HG02610 (cell line): Measurements from ENCODE around the gene TMEM209.
"Not testable (repeated sequence)": the region's sequence is repeated elsewhere in the genome, so short reads cannot be mapped to it uniquely, and the experiment has no call there.

Experiments used
- ATAC-seq: cut with Tn5 transposase; IDR thresholded peaks from one replicate; pipeline ENCODE4 v1.9.1; 2021; ENCODE audit warnings: mild to moderate bottlenecking, moderate library complexity; ENCODE audit not compliant: unreplicated experiment

TMEM209 gene

DNA sequence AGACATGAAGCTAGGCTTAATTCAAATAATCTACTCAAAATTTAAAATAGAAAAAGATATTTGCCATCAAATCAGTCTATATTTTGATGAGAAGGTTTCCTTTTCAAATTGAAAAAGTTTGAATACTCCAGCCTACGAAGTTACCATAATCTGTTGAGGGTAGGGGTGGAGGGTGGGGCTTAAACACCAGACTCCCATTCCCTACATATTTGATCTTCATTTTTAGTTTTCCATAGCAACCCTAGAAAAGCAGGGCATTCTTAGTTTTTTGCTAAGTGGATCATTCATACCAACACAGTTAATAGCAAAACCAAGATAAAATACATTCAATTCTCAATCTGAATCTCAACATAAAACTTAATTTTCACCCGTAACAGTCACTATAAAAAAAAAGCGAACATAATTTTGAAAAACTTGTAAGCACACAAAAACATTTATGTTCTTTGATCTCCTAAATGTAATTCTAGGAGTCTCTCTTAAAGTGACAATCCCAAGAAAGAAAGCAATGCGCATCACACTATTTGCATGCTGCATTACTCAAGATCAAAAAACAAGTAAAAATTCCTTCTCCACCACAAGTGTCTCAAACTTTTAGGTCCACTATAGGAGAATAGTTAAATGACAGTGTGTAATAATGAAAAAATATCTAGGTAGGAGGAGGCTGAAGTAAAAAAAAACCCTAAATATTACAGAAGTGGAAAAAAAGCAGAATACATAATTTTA, 30.8 kb downstream of the TMEM209 start:
- no peak for ATAC-seq

DNA sequence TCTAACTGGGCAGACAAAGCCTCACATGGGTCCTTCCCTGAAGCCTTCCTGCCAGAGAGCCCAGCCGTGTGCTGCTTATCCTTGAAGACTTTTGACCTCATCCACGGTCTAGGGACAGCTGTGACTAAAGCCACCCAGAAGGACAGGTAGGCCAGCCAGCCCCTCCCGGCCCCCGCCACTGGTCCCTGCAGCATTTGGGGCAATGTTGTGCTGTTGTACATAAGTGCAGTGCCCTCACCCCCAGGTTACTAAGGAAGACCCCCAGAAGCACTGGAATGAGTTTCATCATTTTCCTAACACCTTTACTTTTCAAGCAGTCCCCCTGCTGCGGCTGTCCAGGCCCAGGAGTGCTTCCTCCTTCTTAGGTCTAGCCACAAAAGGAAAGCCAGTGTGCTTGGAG, 43.0 kb downstream of the TMEM209 start:
- no peak for ATAC-seq

DNA sequence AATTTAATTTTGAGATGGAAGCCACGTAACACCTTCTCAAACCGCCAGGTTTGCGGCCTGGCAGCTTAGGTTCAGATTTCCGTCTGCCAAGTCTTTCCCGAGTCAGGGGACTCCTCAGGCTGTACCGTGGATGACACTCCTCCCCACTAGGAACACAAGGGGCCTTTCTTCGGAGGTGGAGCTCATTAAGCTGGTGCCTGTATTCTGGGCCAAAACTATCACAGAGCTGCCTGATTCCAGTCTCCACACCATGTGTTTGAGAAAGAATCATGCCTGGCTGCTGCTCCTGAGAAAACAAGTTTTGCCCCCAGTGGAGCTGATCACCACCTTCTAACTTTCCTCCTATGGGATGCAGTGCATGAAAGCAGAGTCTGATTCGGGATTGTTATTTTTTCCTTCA, 44.8 kb downstream of the TMEM209 start:
- ATAC-seq, result no peak

DNA sequence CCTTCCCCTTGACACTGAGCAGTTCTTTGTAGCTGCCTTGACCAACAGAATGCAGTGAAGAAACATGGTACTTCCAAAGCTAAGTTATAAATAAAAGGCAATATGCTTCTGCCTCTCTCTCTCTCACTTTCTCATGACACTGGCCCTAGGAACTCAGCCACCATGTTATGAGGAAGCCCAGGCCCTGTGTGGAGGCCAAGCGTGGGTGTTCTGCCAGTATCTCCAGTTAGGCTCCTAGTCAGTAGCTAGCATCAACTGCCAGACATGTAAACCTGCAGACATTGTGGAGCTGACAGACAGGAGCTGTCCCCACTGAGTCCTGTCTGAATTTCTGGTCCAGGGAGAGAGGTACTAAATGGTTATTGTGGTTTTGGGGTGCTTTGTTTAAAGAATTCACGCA, 45.2 kb downstream of the TMEM209 start:
- ATAC-seq, result no peak

DNA sequence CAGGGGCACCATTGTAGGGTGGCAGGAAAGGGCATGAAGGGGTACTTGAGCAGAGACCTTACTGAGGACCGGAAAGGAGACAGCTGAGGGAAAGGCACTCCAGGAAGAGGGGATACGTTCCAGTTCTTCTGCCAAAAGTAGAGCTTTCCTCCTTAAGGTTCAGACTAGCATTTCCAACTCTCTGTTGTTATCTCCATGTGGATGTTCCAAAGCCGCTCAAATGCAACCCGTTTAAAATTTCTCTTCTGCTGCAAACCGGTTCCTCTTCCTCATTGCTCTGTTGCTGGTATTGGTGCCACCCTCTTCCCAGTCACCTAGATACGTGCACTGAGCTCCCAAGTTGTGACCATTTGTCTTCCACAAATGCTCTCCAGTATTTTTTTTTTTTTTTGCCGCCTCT, 47.5 kb downstream of the TMEM209 start:
- ATAC-seq, result no peak

DNA sequence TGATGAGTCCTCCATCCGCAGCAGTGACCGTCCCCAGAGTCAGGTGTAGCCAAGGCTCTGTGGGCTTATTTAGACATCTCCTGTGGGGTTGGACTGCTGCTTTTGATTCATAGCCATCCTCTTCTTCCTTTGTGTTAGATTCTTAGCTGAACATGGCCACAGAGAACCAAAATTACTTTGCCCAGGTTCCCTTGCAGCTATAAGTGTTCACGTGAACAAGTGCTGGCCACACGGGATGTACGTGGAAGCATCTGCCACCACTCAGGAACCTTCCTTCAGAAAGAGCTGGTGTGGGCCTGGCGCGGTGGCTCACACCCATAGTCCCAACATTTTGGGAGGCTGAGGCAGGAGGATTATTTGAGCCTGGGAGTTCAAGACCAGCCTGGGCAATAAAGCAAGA, 49.1 kb downstream of the TMEM209 start:
- no peak for ATAC-seq

DNA sequence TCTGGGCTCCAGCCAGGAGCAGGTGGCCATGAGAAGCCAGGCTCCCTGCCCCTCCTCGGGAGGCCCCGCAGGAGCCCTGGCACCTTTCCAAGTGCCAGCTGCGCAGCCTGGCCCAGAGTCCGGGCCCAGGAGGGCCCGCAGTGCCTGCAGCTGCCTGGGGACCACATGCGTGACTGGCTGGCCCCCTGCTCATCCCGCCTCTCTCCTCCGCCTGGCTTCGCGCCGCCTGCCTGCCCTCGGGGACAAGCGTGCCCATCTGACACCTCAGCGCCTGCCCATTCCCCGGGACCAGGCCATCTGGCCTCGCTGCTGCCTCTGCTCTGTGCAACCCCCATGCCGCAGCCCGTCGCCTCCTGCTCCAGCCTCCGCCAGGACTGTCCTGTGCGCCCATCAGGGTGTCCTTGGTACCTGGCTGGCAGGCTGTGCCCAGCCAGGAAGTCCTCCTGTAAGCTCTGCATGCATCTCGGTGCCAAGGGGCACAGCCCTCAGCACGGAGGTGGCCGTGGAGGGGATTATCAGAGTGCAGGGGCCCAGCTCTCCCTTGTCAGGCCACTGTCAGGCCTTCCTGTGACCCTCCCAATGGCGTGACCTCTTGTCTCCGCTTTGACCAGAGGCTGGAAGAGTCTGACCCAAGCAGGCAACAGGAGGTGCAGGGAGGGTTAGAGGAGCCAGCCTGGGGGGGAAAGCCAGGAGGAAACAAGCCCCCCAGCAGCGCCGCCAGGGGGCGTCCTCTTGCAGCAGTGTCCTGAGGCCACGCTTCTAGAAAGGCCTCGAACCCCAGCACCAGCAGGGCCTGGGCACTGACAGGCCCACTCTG, 50.5 kb downstream of the TMEM209 start:
- ATAC-seq, result no peak

DNA sequence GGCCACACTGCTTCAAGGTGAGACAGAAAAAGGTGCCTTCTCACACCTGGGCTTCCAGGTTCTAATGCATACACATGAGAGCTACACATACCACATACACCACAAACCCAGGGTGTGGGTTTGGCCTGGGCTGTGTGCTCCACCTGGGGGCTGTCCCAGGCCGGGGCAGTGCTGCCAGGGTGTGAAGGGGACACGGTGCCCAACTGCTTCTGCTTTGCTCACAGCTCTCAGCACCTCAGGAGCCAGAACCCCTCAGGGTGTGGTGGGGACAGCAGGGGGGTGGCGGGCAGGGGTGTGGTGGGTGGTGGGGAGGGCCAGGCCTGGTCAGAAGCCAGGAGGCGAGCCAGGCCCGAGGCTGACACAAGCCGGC, 51.1 kb downstream of the TMEM209 start:
- no peak for ATAC-seq

DNA sequence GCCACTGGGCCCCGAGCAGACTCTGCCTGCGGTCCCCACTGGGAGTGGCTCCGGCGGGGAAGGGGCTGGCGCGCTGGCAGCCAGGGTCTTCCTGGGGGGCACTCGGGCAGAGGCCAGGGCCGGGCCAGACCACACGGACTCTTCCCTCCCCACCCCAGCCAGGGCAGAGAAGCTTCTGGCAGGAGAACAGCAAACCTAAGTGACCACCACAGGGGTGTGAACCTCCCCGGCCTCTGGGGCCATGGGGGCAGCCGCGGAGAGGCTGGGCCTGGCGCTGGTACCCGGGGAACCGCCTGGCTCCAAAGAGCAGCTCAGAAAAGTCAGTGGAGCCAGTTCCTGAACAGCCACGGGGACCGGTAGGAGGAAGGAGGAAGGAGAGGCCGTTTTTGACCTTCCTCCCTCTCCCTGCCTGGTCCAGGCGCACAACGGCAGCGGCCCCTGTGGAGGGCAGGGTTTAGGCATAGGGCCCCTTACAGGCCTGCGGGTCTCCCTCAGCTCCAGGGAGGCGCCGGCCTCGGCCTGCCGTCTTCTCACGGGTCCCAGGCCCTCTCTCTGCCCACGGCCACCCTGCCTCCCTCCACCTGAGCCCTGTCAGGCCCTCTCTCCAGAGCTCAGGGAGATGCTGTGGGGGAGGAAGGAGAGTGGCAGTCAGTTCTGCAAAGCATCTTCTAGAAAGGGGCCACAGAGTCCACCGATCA, 51.8 kb downstream of the TMEM209 start:
- no peak for ATAC-seq

DNA sequence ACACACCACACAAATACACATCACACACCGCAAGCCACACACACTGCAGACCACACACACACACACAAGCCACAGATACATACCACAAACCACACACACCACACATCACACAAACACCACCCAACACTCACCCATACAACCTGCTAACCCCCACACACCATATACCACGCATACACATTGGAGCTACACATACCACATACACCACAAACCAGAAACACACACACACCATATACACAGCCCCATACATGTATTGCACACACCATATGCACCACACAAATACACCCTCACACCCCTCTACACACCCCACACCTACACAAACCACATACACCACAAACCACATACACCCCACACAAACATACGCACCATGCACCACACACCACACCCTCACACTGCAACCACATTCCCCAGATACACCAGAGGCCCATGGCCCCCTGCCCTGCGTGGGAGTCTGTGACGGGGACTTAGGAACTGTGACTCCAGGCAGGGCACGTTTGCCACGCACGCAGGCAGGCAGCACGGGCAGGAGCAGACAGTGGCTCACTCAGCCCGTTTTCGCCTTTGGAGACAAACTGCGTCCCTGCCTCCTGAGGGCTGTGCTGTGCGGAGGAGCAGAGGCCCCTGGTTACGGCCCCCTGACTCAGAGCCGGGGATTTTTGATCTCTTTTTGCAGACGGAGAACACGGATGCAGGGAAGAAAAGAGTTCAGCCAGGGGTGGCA, 52.6 kb downstream of the TMEM209 start:
- ATAC-seq, result no peak

DNA sequence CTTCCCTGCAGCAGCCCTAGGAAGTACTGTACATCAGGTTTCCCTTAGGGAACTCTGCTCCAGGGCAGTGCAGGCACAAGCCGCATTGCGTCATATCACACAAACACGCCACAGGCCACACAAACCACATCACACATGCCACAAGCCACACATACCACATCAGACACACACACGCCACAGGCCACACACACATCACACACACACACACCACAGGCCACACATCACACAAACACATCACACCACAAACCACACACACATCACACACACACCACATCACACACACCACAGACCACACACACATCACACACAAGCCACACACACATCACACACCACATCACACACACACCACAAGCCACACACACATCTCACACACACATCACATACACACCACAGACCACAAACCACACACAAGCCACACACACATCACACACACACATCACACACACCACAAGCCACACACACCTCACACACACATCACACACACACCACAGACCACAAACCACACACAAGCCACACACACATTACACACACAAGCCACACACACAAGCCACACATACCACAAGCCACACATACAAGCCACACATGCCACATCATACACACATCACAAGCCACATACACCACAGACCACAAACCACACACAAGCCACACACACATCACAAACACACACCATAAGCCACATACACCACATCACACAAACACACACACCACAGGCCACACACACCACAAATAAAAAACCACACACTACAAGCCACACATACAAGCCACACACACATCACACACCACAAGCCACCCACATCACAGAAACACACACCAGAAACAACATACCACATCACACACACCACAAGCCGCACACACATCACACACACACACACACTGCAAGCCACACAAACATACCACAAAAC, 53.4 kb downstream of the TMEM209 start:
- ATAC-seq, result no peak

DNA sequence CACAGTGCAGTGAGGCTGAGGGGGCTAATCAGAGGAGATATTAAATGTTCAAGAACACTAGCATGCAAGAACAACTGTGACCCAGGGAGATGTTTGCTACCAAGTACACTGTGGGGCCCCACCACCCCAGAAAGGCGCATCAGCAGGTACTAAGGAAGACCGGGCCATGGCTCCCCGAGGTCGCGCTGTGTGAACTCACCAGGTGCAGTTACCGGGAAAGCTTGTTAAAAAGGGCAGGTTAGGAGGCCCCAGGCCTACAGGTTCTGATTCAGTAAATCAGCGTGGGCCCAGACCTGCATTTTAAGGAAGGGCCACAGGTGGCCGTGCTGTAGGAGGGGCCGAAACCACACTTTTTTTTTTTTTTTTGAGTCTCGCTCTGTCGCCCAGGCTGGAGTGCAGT, 54.6 kb downstream of the TMEM209 start:
- no peak for ATAC-seq

DNA sequence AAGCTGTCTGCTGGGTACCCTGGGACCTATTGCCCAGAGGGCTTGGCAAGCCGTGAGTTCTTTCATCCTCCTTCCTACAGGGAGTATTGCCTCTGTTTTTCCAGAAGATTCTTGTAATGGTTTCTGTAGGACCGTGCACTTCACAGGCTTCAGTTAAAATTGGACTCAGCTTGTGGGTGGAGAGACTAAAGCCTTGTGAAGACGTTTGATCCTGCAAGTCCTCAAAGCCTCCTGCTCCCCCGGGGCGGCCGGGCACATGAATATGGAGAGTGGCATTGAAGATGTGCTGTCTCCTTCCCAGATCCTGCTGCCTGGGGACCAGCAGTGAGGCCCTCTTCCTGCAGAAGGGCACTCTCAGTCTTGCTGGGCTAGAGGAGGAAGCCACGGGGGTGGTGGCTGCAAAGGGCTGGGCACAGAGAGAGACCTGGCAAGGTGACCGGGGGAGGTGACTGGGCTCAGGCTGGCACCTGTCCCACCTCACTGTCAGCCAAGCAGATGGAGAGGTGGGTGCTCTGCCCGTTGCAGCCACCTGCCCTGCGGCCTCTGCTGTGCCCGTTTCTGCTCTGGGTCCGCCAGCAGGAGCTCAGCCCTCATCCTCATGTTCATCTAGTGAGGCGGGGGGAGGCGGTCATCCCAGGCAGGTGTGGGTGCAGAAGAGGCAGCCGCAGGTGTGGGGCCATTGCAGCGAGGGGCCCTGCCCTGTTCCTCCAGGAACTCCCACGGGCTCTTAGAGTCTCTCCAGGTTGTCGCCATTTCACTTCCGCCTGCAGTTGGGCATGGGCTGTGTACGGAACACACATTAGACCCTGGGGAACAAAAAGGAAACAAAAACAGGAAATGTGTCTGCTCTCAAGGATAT, 55.7 kb downstream of the TMEM209 start:
- ATAC-seq, result peak; percentile 59

DNA sequence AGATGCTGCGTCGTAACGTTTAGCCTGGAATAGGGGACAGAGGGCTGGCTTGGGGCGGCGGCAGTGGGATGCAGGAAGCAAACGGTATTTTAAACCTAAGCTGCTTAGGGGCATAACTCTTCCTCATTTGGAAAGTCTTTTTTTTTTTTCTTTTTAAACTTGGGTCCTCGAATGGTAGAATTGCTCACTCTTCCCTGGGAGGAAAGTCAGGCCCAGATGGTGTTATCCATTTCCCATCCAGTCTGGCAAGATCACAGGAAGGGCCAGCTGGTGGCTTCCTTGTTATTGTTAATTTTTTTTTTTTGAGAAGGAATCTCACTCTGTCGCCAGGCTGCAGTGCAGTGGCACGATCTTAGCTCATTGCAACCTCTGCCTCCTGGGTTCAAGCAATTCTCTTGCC, 56.6 kb downstream of the TMEM209 start:
- no peak for ATAC-seq

DNA sequence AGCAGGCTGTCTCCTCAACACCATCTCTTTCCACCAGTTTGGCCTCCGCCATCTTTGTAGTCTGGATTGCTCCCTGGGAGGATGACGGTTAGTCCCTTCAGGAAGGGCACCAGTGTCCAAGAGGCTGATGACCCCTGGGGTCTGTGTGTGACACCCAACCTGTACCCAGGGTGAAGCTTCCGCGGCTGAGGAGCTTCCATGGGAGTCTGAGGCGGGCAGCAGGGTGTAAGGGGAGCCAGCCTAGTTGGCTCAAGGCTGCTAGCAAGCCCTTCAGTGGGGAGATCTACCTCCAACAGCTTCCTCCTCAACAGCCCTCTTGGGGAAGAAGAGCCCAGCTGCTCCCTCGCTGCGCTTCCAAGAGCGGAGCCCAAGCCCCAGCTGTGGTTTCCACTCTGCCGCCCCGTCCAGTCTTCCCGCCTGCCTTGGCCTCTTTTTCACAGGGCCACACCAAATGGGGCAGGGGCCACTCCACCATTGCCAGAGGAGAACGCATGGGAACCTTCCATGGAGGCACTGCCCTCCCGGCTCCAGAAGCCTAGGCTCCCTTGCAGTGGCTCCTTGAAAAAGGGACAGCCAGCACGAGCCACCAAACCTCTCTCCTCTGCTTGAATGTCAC, 57.4 kb downstream of the TMEM209 start:
- no peak for ATAC-seq

DNA sequence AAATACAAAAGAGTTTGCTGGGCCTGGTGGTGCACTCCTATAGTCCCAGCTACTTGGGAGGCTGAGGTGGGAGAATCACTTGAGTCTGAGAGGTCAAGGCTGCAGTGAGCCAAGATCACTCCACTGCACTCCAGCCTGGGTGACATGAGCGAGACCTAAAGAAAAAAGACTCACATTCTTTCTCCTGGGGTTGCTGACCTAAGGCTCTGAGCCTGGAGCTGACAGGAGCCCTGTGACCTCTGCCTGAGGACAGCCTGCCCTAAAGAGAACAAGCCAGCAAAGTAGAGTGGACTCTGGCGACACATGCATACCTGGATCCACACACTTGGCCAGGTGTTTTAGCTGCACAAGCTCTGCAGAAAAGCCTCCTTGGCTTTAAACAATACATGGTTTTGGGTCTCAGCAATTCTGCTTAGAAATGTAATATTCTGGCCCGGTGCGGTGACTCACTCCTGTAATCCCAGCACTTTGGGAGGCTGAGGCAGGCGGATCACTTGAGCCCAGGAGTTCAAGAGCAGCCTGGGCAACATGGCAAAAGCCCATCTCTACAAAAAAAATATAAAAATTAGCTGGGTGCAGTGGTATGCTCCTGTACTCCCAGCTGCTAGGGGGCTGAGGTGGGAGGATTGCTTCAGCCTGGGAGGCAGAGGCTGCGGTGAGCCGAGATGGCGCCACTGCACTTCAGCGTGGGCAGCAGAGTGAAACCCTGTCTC, 58.4 kb downstream of the TMEM209 start:
- no peak for ATAC-seq

DNA sequence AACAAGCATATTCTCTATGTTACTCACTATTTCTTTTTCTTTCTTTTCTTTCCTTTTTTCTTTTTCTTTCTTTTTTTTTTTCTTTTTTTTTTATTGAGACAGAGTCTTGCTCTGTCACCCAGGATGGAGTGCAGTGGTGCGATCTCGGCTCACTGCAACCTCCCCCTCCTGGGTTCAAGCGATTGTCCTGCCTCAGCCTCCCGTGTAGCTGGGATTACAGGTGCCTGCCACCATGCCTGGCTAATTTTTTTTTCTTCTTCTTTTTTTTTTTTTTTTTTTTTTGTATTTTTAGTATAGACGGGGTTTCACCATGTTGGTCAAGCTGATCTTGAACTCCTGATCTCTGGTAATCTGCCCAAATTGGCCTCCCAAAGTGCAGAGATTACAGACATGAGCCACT, 59.1 kb downstream of the TMEM209 start:
- ATAC-seq, result not testable (repeated sequence)

DNA sequence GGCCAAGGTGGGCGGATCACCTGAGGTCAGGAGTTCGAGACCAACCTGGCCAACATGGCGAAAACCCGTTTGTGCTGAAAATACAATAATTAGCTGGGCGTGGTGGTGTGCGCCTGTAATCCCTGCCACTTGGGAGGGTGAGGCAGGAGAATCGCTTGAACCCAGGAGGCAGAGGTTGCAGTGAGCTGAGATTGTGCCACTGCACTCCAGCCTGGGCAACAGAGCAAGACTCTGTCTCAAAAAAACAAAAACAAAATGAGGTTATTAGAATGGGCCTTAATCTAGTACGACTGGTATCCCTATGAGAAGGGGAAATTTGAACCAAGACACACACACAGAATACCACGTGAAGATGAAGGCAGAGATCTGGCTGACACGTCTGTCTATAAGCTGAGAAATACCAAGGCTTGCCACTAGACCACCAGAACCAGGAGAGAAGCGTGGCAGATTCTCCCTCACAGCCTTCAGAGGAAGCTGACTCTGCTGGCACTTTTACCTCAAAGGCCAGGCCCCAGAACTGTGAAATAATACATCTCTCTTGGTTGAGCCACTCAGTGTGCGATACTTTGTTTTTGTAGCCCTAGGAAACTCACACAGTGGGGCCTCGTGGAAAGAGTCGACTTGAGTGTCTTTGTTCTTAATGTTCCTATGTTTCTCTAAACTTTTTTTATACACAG, 59.6 kb downstream of the TMEM209 start:
- ATAC-seq, result no peak
